ENCODE data around the gene PLXND1. TPM values are rescaled to one million over a fixed set of nuclear protein-coding genes. Genes with fewer than 3 reads are reported as not detected.

PLXND1 gene
- total RNA-seq, 1 donor, result 38.7 TPM

- no peaks in the 10 kb centered on the region for H3K4me1 ChIP-seq (ENCODE audit: insufficient read depth, low read length)
- H3K9me3 ChIP-seq (ENCODE audit: low read depth, low read length), result no peaks in the 10 kb centered on the region
- H3K27me3 ChIP-seq (ENCODE audit: insufficient read depth, low read length), result no peaks in the 10 kb centered on the region
- no peak overlapping the region for H3K4me3 ChIP-seq (ENCODE audit: low read length)
Measured at GRCh38 chr3:129635656-129636055, 29.2 kb upstream of the PLXND1 start.

- H3K9me3 ChIP-seq (ENCODE audit: low read depth, low read length), result no peaks in the 10 kb centered on the region
- peaks cover 2% of the 10 kb centered on the region for H3K4me1 ChIP-seq (ENCODE audit: insufficient read depth, low read length)
- no peak overlapping the region for H3K4me3 ChIP-seq (ENCODE audit: low read length)
- H3K27me3 ChIP-seq (ENCODE audit: insufficient read depth, low read length), result no peaks in the 10 kb centered on the region
Measured at GRCh38 chr3:129633751-129634481, 27.4 kb upstream of the PLXND1 start.

- Histone ChIP-seq H3K4me1 (ENCODE audit: insufficient read depth, low read length) (peaks cover 11% of the 10 kb centered on the region), H3K4me3 (ENCODE audit: low read length) (no peak overlapping the region), H3K27me3 (ENCODE audit: insufficient read depth, low read length) (no peaks in the 10 kb centered on the region), H3K9me3 (ENCODE audit: low read depth, low read length) (no peaks in the 10 kb centered on the region)
Measured at GRCh38 chr3:129632977-129633376, 26.5 kb upstream of the PLXND1 start.

- Histone ChIP-seq H3K9me3 (ENCODE audit: low read depth, low read length) (no peaks in the 10 kb centered on the region), H3K27me3 (ENCODE audit: insufficient read depth, low read length) (no peaks in the 10 kb centered on the region), H3K4me1 (ENCODE audit: insufficient read depth, low read length) (peaks cover 15% of the 10 kb centered on the region), H3K4me3 (ENCODE audit: low read length) (no peak overlapping the region)
Measured at GRCh38 chr3:129632556-129632955, 26.1 kb upstream of the PLXND1 start.

GRCh38 chr3:129632056-129632455 is 25.6 kb upstream of the PLXND1 start:
- peaks cover 20% of the 10 kb centered on the region for H3K4me1 ChIP-seq (ENCODE audit: insufficient read depth, low read length)
- H3K4me3 ChIP-seq (ENCODE audit: low read length), result no peak overlapping the region
- no peaks in the 10 kb centered on the region for H3K9me3 ChIP-seq (ENCODE audit: low read depth, low read length)
- no peaks in the 10 kb centered on the region for H3K27me3 ChIP-seq (ENCODE audit: insufficient read depth, low read length)

- Histone ChIP-seq H3K4me3 (ENCODE audit: low read length) (no peak overlapping the region), H3K9me3 (ENCODE audit: low read depth, low read length) (no peaks in the 10 kb centered on the region), H3K4me1 (ENCODE audit: insufficient read depth, low read length) (peaks cover 49% of the 10 kb centered on the region)
Measured at GRCh38 chr3:129629011-129629410, 22.5 kb upstream of the PLXND1 start.

GRCh38 chr3:129628169-129628522 is 21.7 kb upstream of the PLXND1 start:
- no peak overlapping the region for H3K4me3 ChIP-seq (ENCODE audit: low read length)
- H3K9me3 ChIP-seq (ENCODE audit: low read depth, low read length), result no peaks in the 10 kb centered on the region
- peaks cover 52% of the 10 kb centered on the region for H3K4me1 ChIP-seq (ENCODE audit: insufficient read depth, low read length)
- no peaks in the 10 kb centered on the region for H3K27me3 ChIP-seq (ENCODE audit: insufficient read depth, low read length)

More at GRCh38 chr3:129629011-129629410, 22.5 kb upstream of the PLXND1 start:
- no peaks in the 10 kb centered on the region for H3K27me3 ChIP-seq (ENCODE audit: insufficient read depth, low read length)

- Histone ChIP-seq H3K4me3 (ENCODE audit: low read length) (peak overlapping the region; percentile 46), H3K27me3 (ENCODE audit: insufficient read depth, low read length) (no peaks in the 10 kb centered on the region), H3K9me3 (ENCODE audit: low read depth, low read length) (no peaks in the 10 kb centered on the region), H3K4me1 (ENCODE audit: insufficient read depth, low read length) (peaks cover 53% of the 10 kb centered on the region)
Measured at GRCh38 chr3:129627350-129628168, 21.1 kb upstream of the PLXND1 start.

GRCh38 chr3:129626744-129627349 is 20.4 kb upstream of the PLXND1 start:
- Histone ChIP-seq H3K27me3 (ENCODE audit: insufficient read depth, low read length) (no peaks in the 10 kb centered on the region), H3K9me3 (ENCODE audit: low read depth, low read length) (no peaks in the 10 kb centered on the region), H3K4me3 (ENCODE audit: low read length) (peak overlapping the region; percentile 46), H3K4me1 (ENCODE audit: insufficient read depth, low read length) (peaks cover 55% of the 10 kb centered on the region)

- Histone ChIP-seq H3K27me3 (ENCODE audit: insufficient read depth, low read length) (no peaks in the 10 kb centered on the region), H3K9me3 (ENCODE audit: low read depth, low read length) (no peaks in the 10 kb centered on the region), H3K4me1 (ENCODE audit: insufficient read depth, low read length) (peaks cover 58% of the 10 kb centered on the region), H3K4me3 (ENCODE audit: low read length) (no peak overlapping the region)
Measured at GRCh38 chr3:129625072-129625874, 18.8 kb upstream of the PLXND1 start.

GRCh38 chr3:129624347-129625071 is 18.0 kb upstream of the PLXND1 start:
- H3K4me1 ChIP-seq (ENCODE audit: insufficient read depth, low read length), result peaks cover 65% of the 10 kb centered on the region
- H3K9me3 ChIP-seq (ENCODE audit: low read depth, low read length), result no peaks in the 10 kb centered on the region
- H3K27me3 ChIP-seq (ENCODE audit: insufficient read depth, low read length), result no peaks in the 10 kb centered on the region
- no peak overlapping the region for H3K4me3 ChIP-seq (ENCODE audit: low read length)

- H3K4me1 ChIP-seq (ENCODE audit: insufficient read depth, low read length), result peaks cover 70% of the 10 kb centered on the region
- no peak overlapping the region for H3K4me3 ChIP-seq (ENCODE audit: low read length)
- H3K27me3 ChIP-seq (ENCODE audit: insufficient read depth, low read length), result no peaks in the 10 kb centered on the region
- no peaks in the 10 kb centered on the region for H3K9me3 ChIP-seq (ENCODE audit: low read depth, low read length)
Measured at GRCh38 chr3:129623447-129624118, 17.1 kb upstream of the PLXND1 start.

- Histone ChIP-seq H3K27me3 (ENCODE audit: insufficient read depth, low read length) (no peaks in the 10 kb centered on the region), H3K4me1 (ENCODE audit: insufficient read depth, low read length) (peaks cover 70% of the 10 kb centered on the region), H3K4me3 (ENCODE audit: low read length) (no peak overlapping the region)
Measured at GRCh38 chr3:129622933-129623332, 16.5 kb upstream of the PLXND1 start.

More at GRCh38 chr3:129622933-129623332, 16.5 kb upstream of the PLXND1 start:
- no peaks in the 10 kb centered on the region for H3K9me3 ChIP-seq (ENCODE audit: low read depth, low read length)

All from mononuclear cell (primary cell).